Measurements from ENCODE around the gene ARHGEF6.

The ARHGEF6 gene

DNA sequence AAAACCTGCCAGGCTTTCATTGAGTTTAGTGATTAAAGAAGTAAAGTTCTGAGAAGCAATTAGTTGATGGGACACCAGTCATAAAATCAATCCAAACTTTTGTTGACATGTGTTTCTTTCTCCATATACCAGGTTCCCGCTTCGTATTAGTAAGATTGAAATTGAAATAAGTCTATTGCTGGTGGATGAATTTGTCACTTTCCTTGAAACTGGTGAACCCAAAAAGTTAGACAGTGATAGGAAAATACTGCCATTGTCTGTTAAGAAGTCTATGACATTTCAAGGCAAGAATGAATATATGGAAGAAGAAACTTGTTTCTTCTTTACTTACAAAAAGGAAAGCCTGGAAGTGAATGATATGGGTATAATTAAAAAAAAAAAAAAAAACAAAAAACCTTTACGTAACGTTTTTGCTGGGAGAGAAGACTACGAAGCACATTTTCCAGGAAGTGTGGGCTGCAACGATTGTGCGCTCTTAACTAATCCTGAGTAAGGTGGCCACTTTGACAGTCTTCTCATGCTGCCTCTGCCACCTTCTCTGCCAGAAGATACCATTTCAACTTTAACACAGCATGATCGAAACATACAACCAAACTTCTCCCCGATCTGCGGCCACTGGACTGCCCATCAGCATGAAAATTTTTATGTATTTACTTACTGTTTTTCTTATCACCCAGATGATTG lies 132.9 kb downstream of the ARHGEF6 start, which contains the start of gene CD40LG:
TSS of gene CD40LG (plus strand) at position 482 of the 684 bp plus-strand sequence. CDS start at position 573, 91 bp downstream.
- DNase-seq (ENCODE audit: low read depth): no peak

DNA sequence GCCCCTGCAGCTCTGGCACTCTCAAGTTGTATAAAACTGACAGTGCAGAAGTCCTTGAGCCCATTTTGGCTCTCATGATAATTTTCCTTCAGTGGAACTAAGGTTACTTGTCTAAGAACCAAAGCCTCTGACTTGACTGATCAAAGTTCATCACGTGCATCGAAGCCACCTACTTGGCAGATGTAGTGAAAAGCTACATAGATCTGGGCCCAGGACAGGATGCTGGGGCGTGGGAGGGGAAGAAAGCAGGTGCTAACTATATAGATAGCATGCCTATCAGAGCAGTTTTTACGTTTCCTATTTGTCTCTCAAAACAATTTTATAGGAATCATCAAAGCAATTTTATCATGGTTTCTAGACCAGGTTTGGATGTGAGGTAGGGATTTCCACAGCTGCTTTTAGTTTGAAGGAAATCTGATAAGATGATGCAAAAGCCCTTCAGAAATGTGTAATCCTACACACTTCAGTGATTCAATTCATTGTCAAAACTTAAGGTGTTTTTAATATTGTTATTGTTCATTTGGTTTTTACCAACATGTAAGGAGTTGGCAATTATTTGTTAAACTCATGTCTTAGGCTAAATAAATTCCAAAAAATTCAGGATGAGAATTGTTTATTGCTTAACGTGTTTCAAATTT lies 134.0 kb downstream of the ARHGEF6 start:
- DNase-seq (ENCODE audit: low read depth): peak; percentile 43

DNA sequence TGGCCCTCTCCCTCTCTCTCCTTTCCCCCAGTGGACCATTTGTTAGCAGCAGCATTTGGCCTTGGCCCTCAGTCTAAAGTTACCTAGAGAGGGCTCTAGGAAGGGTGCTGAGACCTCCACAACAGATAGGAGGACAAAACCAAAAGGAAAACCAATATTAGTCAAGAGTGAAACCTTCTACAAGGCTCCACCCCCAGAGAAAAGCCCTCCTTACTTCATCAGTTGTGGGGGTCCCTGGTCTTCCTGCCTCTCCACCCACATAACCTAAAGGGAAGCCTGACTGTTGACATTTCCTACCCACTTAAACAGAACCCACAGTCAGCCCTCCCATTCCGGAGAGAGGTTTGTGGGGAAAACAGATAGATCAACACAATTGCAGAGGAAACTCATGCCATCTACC lies 137.5 kb downstream of the ARHGEF6 start:
- DNase-seq (ENCODE audit: low read depth): no peak

DNA sequence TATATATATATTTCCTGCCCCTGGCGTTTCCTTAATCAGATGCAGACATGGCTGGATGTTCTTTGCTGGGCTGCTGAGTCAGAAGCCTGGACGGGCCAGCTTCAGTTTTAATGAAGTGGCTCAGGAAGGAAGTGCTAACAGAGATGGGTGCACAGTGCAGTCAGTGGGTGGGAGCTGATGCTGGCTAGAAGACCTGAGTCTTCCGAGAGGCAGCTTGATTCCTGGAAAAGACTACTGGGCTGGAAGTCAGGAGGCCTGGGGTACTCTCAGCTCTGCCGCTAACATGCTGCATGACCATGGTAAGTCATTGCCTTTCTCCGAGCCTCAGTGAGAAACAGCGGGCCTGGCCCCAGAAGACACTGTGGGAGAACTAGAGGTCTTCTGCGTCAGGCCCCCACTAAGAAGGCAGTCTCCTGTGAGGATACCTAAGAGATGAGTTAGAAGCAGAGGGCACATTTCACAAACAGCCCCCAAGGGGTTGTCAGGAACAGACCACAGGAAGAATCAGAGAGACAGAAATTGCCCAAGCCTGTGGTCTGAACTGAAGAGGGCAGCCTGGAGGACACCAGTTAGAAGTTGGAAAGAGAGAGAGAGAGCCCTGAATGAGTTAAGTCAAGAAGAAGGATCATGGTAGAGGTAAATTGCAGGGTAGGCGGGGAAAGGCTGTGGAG lies 141.1 kb downstream of the ARHGEF6 start:
- DNase-seq (ENCODE audit: low read depth): no peak

DNA sequence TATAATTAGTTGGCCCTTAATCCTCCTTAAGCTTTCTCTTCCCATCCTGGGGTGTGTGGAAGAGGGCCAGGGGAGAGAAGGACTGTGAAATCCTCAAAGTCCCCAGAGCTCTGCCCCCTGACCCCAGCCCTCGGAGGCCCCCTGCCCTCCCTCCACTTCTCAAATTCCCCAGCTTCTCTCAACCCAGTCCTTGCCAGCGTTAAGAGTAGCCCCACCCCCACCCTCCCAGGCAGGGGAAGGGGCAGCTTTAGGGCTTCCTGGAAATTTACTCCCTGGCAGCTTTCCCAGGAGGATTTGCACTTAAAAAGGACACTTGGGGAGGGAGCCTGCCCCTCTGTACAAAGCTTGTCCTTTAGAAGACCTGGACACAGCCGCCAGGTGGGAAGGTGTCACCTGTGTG lies 144.6 kb downstream of the ARHGEF6 start:
- DNase-seq (ENCODE audit: low read depth): no peak

DNA sequence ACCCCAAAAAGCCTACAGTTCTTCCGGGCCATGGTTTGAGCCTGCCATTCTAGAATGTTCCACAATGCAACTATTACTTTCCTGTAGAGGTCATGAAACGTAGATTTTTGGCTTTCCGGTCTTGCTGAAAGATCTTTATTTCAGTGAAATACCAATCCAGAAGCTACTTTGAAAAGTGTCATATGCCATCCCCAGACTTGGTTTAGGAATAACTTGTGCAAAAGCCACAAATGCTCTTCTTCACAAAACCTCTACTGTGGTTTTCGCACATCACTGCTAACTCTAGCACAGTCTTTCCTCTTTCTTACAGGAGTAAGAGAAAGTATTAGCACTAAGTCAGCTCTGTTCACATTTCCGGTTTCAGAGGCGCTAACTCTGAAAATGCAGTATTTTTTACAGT lies 145.5 kb downstream of the ARHGEF6 start:
- no peak for DNase-seq (ENCODE audit: low read depth)

DNA sequence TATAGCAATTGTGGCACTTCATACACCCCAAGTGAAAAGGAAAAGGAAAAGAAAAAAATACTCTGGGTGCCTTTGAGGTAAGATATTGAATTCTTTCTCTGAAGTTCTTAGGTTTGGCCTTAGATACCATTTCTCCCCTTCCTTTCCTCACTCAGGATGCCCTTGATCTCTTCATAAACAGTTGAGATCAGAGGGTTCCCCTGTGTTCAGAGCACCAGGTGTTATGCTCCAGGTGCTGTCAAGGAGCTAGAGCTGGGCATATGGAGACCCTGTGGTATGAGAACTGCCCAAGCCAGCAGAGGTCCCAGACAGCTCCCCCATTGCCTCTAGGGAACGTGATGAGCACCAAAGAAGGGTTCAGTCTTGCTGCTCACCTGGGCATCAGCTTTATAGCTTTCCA lies 149.9 kb downstream of the ARHGEF6 start:
- DNase-seq (ENCODE audit: low read depth): no peak

DNA sequence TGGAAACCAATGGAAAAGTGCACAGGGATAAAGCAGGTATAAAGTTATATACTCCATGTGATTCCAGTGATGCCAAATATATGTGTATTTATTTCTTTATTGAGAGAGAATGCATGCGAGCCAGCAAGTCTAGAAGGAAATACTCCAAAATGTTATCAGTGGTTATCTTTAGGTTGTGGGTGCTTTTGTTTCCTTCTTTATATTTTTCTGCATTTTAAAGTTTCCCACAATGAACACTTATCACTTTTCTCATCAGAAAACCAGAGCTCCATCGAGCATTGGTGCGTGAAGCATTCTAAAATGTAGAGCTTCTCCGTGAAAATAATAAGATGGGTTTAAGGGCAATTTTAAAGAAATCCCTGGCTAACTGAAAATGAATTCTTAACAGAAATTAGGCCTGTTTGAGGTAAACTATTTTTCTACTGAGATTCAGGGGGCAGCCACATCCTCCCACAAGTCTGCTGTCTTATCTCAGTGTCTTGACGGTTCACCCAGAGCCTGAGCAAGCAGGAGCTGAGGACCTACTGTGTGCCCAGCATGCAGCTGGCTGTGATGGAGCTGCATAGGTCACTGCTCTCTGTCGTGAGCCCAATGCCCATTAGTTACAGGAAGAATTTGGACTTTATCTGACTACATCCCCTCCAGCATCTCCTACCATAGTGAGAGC lies 151.5 kb downstream of the ARHGEF6 start:
- no peak for DNase-seq (ENCODE audit: low read depth)

DNA sequence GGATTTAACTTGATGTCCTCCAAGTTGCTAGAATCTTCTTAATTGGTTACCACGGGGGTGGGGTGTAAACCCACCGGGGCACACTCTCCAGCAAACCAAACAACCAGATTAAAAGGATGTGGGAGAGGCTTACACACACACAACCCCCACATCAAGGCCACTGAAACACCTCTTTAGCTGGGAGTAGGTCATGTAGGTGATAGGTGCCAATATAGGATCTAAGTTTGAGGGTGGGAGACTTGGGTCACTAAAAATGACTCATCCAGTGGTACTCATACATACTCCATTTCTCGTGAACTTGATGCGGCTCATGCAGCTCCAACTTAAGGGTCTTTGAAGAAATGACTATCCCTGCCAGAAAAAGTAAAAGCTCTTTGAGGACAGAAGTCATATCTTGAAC lies 153.3 kb downstream of the ARHGEF6 start:
- DNase-seq (ENCODE audit: low read depth): no peak

DNA sequence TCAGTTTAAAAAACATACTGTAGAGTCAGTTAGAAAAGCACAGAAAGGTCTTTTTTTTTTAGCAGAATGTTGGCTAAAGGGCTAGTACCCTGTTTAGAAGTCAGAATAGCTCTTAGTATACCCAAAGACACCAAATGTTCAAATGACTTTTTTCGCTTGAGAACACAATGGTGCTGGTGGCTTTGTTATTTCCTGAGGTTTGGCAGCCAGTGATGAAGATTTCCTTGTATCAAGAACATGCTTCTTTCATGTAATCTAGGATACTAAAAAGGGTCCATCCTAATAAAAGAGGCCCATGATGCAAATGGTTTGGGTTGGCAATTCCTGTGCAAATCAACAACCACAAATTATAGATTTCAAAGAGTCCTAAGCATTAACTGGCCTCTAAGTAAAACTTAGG lies 153.8 kb downstream of the ARHGEF6 start:
- DNase-seq (ENCODE audit: low read depth): no peak

DNA sequence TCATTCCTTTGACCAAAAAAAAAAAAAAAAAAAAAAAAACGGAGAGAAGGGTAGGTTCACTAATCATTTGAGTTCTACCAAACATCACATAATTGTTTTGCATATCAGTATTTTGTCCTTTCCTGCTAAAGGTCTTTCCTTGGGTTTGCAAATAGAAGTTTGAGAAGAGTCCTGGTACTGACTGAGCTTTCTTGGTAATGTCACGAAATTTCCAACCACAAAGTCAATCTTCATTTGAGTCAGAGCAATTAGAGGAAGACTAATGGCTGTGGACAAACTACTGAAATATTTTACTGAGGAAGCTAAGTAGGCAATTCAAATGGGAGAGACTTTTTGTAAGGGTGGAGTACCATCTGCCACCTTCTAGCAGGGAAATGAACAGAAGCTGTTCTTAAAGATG lies 154.5 kb downstream of the ARHGEF6 start:
- DNase-seq (ENCODE audit: low read depth): no peak

DNA sequence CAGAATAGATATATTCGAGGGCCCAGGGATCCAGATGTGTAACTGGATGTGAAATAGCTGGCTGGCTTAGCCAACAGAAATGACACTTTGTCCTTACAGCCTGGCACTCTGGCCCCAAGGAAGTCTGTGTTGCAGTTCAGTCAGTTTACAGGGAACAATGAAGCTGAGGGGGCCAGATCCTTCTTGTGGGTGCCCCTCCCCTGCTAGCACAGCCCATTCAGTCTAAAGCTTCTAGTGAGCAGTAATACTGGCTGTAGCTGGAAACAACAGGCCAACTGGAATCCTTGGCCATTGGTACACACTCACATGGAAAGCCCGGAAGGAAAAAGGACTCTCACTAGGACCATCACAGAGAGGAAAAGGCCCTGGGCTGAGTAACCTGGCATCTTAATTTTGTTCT lies 155.5 kb downstream of the ARHGEF6 start:
- no peak for DNase-seq (ENCODE audit: low read depth)

DNA sequence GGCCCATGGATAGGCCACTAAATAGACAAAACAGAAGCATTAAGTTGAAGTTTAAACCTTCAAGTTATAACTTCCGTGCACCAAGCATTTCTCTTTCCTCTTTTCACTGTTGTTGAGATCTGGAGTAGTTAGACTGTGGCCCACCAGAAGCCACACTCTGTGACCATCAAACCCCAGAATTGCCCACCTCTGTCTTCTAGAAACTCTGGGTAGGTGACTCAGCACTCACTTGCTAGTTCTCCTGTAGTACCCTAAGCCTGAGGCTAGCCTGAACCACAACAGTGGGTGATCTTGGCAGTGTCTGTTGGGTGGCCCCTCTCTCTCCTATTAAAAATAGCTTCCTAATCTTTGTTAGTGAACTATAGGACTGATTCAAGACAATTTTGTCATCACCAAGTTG lies 157.3 kb downstream of the ARHGEF6 start:
- no peak for DNase-seq (ENCODE audit: low read depth)

DNA sequence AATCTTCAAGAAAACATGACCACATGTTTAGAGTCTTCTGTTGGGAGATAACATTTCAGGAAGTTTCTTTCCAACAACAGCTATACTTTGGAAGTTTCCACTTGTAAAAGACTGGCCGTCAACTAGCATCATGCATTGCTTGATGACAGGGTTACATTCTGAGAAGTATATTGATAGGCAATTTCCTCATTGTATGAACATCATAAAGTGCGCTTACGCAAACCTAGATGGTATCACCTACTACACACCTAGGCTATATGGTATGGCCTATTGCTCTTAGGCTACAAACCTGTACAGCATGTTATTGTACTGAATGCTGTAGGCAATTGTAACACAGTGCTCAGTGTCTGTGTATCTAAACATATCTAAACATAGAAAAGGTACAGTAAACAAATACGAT lies 158.2 kb downstream of the ARHGEF6 start:
- no peak for DNase-seq (ENCODE audit: low read depth)

DNA sequence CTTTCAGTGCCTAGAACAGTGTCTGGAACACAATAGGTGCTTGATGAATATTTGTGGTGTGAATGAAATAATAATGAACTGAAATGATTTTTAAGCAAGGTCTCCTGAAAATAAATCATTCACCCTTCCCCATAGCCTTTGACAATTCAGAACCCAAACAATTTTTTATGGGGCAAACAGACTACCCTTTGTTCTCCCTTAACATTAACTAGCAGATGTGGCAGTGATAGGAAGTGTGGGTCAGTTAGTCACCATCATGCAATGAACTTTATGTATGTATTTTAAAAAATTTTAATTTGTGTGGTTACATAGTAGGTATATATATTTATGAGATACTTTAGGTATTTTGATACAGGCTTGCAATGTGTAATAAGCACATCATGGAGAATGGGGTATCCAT lies 160.0 kb downstream of the ARHGEF6 start:
- no peak for DNase-seq (ENCODE audit: low read depth)

DNA sequence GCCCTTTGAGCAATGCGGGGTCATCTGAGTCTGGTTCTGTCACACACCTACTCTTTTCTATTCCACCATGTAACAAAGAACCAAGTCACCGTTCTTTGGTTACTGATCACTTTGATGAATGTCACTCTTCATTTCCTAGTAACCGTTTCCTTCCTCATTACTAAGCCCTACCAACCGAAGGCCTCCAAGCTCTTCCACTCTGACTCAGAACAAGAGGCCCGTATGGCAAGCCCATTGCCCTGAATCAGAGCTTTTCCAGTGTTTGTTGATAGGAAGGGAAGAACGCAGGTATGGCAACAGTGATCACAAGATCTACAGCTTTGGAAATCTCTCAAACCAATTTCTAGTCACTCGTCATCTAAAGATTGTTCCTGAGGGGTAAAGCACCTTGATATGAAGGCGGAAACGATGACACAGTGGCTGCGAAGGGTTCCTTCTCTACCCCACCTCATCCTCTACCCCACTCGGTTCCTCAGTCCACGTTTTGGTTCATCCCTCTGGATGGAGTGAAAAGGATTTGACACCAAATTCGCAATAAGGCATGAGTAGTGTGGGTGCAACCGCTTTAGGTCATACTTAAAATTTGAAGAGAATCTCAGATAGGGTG lies 160.7 kb downstream of the ARHGEF6 start:
- no peak for DNase-seq (ENCODE audit: low read depth)

DNA sequence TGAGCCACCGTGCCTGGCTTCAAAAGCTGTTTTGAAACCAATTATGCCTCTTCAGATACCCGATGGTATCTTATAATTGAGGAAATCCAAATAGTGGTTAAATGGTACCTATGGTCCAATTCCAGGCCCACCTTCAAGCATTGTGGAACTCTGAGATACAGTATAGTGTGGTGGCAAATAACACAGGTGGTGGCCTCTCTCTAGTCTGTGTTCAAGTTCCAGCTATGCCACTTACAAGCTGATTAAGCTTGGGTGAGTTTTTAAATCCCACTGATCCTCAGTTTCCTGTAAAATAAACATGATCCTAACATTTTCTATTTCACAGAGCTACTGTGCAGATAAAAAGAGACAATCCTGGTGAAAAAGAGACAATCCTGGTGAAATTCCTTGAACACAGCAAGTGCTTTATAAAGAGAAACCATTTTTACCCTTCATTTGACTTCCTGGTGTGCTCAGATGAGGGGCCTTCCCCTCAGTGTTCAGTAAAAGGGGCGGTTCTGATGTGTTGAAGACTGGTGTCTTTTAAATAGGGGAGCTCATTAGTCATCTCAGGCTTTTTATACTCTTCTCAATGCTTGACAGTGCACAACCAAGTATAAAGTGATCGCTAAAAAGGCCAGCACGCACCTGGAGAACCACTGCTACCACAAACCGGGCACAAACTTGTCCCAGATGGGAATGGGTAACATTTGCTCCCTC lies 163.6 kb downstream of the ARHGEF6 start:
- no peak for DNase-seq (ENCODE audit: low read depth)
